GM18870 (cell line): Measurements from ENCODE around the gene MAPK8IP3.

Experiments used
- ATAC-seq: cut with Tn5 transposase; IDR thresholded peaks from one replicate; pipeline ENCODE4 v1.9.1; 2021; ENCODE audit warnings: moderate library complexity; ENCODE audit not compliant: unreplicated experiment

Gene MAPK8IP3

DNA sequence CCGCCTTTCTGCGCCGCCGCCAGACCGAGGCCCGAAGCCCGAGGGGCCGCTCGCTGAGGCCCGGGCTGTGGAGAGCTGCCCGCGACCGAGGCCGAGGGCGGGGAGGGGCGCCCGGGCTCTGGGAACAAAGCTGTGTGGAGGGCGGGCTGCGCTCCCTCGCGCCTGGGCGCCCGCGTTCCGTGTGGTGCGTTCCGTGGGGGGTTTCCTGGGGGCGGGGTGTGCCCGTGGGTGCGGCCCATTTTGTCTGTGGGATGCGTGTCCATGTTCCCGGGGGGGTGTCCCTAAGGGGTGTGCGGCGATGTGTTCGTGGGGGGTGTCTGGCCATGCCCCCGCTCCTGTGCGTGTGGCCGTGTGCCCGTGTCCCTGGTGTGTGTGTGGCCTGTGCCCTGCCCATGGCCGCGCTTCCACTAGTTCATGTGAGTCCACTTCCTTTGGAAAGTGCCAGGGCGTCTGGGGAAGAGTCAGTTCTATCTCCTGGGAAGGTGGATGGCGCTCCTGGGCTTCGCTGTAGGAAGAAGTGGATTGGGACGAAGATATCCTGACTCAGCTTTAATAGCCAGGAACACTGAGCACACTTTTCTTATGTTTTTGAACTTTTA, 27.4 kb upstream of the MAPK8IP3 start:
- no peak for ATAC-seq

DNA sequence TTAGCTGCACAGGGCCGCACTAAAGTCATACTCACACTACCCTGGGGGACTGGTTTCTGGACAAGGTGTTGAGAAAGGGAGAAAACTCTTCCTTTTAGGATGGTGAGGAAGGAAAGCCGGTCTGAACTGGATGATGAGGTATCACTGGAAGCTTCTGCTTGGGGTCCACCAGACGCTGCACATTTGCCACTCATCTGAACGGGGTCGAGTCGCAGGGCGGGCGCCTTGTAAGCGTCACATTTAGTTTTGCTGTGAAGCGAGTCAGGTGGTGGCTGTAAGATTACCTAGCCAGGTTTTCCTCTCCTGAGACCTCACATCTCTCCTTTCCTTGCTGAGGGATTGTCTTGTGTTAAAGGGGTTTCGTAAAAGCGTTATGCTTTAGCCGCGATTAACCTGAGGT, 25.6 kb upstream of the MAPK8IP3 start:
- ATAC-seq = no peak

DNA sequence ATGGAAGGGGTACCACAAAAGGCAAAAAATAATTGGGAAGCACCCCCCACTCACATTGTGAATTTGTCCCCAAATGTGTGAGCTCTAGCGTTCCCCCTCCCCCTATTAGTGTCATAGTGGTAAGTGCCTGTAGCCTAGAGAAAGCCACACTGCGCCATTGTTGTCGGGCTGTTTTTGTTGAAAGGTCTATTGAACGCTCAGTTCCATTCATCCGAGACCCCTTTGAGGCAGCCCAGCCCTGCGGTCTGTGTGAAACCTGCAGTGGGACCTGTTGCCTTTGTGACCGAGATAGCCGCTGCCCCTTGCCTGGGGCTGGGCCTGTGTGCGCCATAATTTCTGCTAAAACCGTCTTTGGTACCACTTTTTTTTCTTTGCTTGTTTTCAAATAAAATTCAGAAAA, 25.0 kb upstream of the MAPK8IP3 start:
- no peak for ATAC-seq

DNA sequence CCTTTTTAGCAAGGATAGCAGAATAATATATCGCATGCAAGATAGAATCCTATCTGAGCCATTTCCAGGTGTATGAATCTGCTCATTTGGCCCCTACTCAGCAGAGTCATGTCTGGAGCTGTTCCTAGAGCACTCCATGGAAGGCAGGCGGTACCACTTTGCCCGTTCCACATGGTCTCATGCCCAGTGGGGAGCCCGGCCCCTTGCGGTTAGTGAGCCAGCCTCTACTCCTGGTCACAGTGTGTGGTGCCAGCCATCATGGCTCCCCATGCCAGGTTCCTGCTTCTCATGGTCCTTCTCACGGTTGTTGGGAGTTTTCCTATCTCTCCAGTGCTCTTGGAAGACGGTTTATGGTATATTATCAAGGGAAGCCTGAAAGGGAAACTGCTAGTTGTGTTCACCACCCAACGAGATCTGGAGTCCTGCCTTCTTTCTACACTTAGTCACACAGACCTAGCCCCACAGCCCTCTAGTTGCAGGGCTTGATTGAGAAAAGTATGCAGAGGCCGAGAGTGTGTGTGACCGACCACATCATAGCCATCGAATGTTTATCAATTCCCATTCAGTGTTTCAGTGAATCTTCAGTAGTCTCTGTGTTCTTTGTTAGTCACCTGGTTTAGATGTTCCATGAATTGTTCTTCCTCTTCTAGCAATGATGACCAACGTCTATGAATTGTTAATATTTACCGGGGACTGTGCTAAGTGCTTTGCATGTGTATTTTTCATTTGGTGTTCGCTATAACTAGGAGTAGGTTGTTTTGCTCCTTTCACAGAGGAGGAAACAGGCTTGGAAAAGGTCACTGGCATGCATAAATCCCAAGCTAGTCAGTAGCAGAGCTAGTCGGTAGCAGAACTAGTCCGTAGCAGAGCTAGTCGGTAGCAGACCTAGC, 18.3 kb upstream of the MAPK8IP3 start:
- ATAC-seq = no peak

DNA sequence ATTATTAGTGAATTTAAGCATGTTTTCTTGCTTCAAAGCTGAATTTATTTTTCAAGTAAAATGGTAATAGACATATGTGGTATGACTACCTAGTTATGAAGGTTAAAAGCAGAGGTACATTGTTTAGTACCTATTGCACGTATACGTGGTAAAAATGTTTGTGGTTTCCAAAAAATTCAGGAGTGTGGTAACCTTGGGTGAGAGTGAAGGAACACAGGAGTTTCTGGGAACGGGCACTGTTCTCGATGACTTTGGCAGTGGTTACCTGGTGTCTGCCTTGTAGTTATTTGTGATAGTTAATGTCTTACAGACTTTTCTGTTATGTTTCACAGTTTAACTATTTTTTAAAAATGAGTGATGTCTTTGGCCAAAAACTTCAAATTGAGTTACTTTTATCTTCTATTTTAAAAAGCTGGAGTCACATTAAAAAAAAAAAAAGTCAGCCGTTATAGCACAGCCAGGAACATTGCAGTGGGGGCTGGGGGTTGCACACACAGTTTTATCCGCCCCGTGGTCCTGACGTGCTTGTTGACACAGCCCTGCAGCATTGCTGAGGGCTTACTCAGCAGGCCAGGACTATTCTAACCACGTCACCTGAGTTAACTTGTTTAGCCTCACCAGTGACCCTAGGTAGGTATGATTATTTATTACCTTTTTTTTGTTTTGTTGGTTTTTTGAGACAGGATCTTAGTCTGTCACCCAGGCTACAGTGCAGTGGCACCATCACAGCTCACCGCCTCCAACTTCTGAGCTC, 17.0 kb upstream of the MAPK8IP3 start:
- no peak for ATAC-seq

DNA sequence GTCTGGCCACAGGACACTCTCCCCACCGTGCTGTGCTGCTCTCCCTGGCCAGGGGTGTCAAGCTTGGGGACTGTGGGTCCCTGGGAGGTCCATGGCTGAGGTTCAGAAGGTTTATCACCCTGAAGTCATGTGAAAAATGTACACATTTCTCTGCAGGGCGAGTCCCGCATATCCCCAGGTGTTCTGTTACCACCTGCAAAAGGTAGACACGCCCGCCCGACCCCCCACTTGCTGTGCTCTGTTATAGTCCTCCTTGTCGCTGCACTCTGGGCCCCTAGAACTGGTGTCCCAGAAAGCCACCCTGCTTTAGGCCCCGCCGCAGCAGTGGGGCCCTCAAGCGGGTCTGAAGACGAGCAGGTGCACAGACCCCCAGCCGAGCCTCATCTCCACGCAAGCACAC, 16.1 kb upstream of the MAPK8IP3 start:
- no peak for ATAC-seq

- no peak for ATAC-seq
Measured at GRCh38 chr16:1690810-1691209, 15.2 kb upstream of the MAPK8IP3 start.

- ATAC-seq = no peak
Measured at GRCh38 chr16:1691276-1691675, 14.7 kb upstream of the MAPK8IP3 start.

GRCh38 chr16:1691956-1692355, 14.0 kb upstream of the MAPK8IP3 start:
- no peak for ATAC-seq

GRCh38 chr16:1696863-1697262, 9.1 kb upstream of the MAPK8IP3 start:
- no peak for ATAC-seq

DNA sequence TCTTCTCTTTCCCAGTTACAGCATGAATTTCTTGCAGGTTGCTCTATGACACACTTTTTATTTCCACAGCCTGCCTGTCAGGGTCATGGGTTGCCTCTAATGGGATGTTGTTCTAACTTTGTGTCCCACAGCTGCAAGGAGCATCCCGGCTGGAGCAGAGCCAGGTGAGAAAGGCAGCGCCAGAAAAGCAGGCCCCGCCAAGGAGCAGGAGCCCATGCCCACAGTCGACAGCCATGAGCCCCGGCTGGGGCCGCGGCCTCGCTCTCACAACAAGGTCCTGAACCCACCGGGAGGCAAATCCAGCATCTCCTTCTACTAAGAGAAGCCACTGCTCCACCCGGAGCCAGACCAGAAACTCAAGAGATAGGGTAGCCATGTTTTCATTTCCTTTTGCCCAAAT, 7.3 kb upstream of the MAPK8IP3 start:
- ATAC-seq = no peak

DNA sequence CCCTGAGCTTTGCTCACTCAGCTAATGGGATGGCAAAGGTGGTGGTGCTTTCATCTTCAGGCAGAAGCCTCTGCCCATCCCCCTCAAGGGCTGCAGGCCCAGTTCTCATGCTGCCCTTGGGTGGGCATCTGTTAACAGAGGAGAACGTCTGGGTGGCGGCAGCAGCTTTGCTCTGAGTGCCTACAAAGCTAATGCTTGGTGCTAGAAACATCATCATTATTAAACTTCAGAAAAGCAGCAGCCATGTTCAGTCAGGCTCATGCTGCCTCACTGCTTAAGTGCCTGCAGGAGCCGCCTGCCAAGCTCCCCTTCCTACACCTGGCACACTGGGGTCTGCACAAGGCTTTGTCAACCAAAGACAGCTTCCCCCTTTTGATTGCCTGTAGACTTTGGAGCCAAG, 5.7 kb upstream of the MAPK8IP3 start:
- no peak for ATAC-seq

GRCh38 chr16:1701216-1701878, 4.6 kb upstream of the MAPK8IP3 start:
- no peak for ATAC-seq

GRCh38 chr16:1705324-1705687, 689 bp upstream of the MAPK8IP3 start:
- peak; percentile 6 for ATAC-seq

- peak; percentile 32 for ATAC-seq
Measured at GRCh38 chr16:1706386-1707192, 594 bp downstream of the MAPK8IP3 start.

DNA sequence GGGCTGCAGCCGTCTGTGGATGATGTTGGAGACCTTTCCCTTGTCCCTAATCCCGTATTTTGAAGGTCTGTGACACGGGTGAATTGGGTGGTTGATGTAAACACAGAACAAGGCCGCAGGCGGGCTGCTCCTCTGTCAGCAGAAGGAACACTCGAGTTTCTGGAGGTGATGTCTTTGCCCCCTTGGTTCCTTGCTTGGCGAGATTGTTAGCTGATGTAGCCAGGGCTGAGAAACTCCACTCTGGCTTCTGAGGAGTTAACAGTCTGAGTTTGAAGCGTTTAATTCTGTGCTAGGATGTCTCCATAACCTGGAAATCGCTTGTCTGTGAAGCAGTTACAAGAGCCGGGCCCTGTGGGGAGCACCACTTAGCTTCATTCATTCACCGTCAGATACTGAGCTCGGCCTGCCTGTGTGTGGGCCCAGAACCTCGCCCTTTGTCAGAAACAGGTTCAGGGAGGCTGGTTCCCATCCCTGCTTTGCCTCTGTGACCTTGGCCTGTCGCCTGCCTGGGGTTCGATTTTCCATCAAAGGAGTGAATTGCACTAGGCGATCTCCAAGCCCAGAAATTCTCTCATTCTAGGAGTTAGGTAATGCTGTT, 1.3 kb downstream of the MAPK8IP3 start:
- no peak for ATAC-seq

- ATAC-seq = no peak
Measured at GRCh38 chr16:1708083-1708767, 2.2 kb downstream of the MAPK8IP3 start.

DNA sequence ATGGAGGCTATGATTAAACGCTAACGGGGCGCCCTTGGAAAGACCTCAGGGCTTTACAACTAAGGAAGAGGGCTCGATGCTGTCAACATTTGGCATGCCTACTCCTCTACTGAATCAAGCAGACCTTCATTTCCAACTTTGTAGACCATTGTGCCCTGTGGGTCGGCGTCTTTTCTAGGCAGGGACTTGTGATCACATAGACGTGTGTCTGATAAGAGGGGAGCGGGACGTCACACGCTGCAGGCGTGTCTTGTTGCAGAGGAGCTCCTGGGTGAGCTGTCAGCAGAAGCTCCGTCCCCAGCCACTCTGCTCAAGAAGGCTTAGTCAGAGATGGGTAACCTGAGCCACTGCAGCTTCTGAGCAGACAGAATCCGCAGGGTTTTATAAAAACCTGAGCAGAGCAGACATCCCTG, 2.8 kb downstream of the MAPK8IP3 start:
- ATAC-seq = no peak

DNA sequence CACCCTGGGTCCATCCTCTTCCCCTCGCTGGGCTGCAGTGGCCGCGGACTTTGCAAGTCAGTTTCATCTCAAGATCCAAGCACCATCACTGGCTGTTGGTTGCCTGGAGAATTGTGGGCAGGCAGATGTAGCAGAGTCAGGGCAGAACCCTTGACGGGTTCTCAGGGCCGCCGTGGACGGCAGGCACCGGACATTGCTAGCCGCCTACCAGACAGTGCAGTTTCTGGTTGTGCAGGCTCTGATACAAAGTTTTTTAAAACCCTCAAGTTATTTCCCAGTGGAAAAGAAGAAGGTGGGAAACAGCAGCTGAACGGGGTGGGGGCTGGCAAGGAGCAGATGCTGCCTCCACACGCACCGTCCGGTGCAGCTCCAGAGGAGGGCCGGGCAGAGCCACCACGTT, 3.4 kb downstream of the MAPK8IP3 start:
- no peak for ATAC-seq
